Tibial nerve (tissue), 4 donors: Measurements from ENCODE around the gene SELENON. TPM values are rescaled to one million over a fixed set of nuclear protein-coding genes. Genes with fewer than 3 reads are reported as not detected.

ENCODE experiments used
- DNase-seq, 2 donors: peaks; one replicate each; pipeline ENCODE4 v3.0.0-alpha.2; 2019; ENCODE audit warnings: low spot score in 2 of 2
- H3K27ac ChIP-seq, 4 donors: fragments of 200-600 bp; sonication (generic) in 3 of 4; one replicate each; pipeline ENCODE4 v1.5.1; 2017 to 2019; ENCODE audit warnings: mild to moderate bottlenecking in 1 of 4
- H3K27me3 ChIP-seq, 2 donors: fragments of 200-600 bp; sonication (generic) in 1 of 2; one replicate each; pipeline versions ENCODE4 v1.5.1 to v1.6.0; 2017 to 2019
- H3K36me3 ChIP-seq, 3 donors: fragments of 200-600 bp; sonication (generic); one replicate each; pipeline ENCODE4 v1.5.1; 2018 to 2019
- H3K4me1 ChIP-seq, 4 donors: fragments of 200-600 bp; sonication (generic) in 3 of 4; one replicate each; pipeline ENCODE4 v1.5.1; 2017 to 2019
- H3K4me3 ChIP-seq, 4 donors: fragments of 200-600 bp; sonication (generic) in 3 of 4; one replicate each; pipeline ENCODE4 v1.5.1; 2017 to 2019; ENCODE audit warnings: mild to moderate bottlenecking in 1 of 4, moderate library complexity in 1 of 4
- H3K9me3 ChIP-seq, 4 donors: fragments of 200-600 bp; sonication (generic) in 3 of 4; one replicate each; pipeline ENCODE4 v1.5.1; 2017 to 2019
- EP300 ChIP-seq, 2 donors: sonication (generic); formaldehyde crosslinking; IDR thresholded peaks; one replicate each; pipeline ENCODE4 v1.6.1; 2017; ENCODE audit warnings: antibody characterized with exemption in 2 of 2, mild to moderate bottlenecking in 1 of 2
- POLR2A ChIP-seq, 2 donors: fragments of 450-650 bp; IDR thresholded peaks; one replicate each; pipeline ENCODE4 v1.6.1; 2017; ENCODE audit warnings: antibody characterized with exemption in 2 of 2, mild to moderate bottlenecking in 2 of 2, moderate library complexity in 2 of 2
- WGBS, 2 donors: methylation state at CpG; one replicate each; pipeline ENCODE4 v1.1.5; 2018; 5-methylcytosine and 5-hydroxymethylcytosine counted together
- total RNA-seq, 4 donors: library from RNA; depleted of rRNA; stranded (reverse); fragments of >200 nt; gene quantifications; one replicate each; pipeline ENCODE4 v1.1.0, GENCODE V29; 2016
- TF ChIP-seq, protein P1 (sequence below), 5 experiments: fragments of 200-600 bp in 3 of 5; fragments of 450-650 bp in 2 of 5; sonication (generic) in 3 of 5; IDR thresholded peaks; one replicate each; pipeline ENCODE4 v1.5.1; 2016 to 2019; ENCODE audit warnings: antibody characterized with exemption in 5 of 5, mild to moderate bottlenecking in 3 of 5, moderate library complexity in 2 of 5

The SELENON gene
- total RNA-seq, 4 donors from 2014 or later = 17.6 to 54.0 (median 36.8) TPM

DNA sequence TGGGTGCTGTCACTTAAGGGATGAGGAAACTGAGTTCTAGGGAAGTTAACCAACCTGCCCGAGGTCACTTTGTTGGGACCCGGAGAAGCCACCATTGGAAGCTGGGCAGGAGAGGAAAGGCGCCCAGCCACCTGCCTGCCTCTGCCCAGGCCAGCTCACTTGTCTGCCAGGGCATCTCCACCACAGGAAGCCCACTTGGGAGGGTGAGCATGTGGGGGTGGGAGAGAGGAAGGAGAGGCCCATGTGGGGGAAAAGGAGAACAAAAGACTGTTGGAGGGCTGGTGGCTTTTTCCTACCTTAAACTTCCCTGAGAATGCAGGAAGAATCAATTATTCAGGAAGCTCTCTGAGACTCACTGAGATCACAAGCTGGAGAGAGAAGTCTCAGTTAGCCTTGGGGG lies 43.8 kb upstream of the SELENON start:
- Histone ChIP-seq H3K27me3 (no peaks in the 10 kb centered on the region), H3K9me3 (no peaks in the 10 kb centered on the region), H3K4me3 (no peak overlapping the region), H3K27ac (no peak overlapping the region), H3K4me1 (peaks cover 0 to 9% (median 0%) of the 10 kb centered on the region in 4 donors), H3K36me3 (peaks cover 0 to 49% (median 0%) of the 10 kb centered on the region in 3 donors)
- 78 to 85% methylated on average over 3 of the region's 3 CpGs for WGBS, 2 donors
- TF ChIP-seq, protein P1, sequence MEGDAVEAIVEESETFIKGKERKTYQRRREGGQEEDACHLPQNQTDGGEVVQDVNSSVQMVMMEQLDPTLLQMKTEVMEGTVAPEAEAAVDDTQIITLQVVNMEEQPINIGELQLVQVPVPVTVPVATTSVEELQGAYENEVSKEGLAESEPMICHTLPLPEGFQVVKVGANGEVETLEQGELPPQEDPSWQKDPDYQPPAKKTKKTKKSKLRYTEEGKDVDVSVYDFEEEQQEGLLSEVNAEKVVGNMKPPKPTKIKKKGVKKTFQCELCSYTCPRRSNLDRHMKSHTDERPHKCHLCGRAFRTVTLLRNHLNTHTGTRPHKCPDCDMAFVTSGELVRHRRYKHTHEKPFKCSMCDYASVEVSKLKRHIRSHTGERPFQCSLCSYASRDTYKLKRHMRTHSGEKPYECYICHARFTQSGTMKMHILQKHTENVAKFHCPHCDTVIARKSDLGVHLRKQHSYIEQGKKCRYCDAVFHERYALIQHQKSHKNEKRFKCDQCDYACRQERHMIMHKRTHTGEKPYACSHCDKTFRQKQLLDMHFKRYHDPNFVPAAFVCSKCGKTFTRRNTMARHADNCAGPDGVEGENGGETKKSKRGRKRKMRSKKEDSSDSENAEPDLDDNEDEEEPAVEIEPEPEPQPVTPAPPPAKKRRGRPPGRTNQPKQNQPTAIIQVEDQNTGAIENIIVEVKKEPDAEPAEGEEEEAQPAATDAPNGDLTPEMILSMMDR (IDR thresholded peaks at IDR 0.05) = no peak
- TF ChIP-seq EP300 (IDR thresholded peaks at IDR 0.05) = no peak
- TF ChIP-seq POLR2A (IDR thresholded peaks at IDR 0.05) = no peak
- no peak for DNase-seq

DNA sequence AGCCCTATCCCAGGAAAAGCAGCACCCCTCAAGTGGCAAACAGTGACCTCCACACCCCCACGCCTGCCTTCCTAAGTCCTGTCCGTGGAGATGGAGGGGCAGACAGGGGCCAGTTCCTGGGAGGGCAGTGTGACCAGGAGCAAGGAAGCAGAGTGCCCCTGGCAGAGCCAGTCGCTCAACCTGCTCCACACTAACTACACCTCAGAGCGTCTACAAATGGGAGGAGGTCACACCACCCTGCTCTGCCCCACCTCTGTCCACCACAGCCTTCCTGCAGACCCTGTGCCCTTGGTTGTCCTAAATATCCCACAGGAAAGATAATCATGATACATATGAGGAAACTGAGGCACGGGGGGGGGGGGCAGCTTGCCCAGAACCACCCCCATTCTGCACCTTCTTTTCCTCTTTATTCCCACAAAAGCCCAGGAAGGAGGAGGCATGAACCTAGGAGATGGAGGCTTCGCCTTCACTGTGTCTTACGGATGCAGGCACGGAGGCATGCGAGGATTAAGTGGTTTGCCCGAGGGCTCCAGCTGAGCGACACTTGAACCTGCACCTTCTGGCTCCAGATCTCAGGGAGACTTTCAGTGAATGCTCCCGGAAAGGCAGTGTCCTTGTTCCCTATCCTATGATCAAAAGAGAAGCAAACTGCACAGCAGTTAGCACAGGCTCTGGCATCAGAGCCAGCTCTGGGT lies 42.7 kb upstream of the SELENON start:
- H3K27ac ChIP-seq = no peak overlapping the region
- TF ChIP-seq POLR2A (IDR thresholded peaks at IDR 0.05) = no peak
- no peak for TF ChIP-seq EP300 (IDR thresholded peaks at IDR 0.05)
- TF ChIP-seq, protein P1 (IDR thresholded peaks at IDR 0.05) = no peak
- no peaks in the 10 kb centered on the region for H3K9me3 ChIP-seq
- H3K4me1 ChIP-seq = peaks cover 0 to 9% (median 0%) of the 10 kb centered on the region in 4 donors
- H3K4me3 ChIP-seq = no peak overlapping the region
- no peak for DNase-seq
- WGBS, 2 donors = 79 to 81% methylated on average over 9 to 12 of the region's 12 CpGs
- H3K27me3 ChIP-seq = no peaks in the 10 kb centered on the region
- peaks cover 0 to 43% (median 0%) of the 10 kb centered on the region in 3 donors for H3K36me3 ChIP-seq

DNA sequence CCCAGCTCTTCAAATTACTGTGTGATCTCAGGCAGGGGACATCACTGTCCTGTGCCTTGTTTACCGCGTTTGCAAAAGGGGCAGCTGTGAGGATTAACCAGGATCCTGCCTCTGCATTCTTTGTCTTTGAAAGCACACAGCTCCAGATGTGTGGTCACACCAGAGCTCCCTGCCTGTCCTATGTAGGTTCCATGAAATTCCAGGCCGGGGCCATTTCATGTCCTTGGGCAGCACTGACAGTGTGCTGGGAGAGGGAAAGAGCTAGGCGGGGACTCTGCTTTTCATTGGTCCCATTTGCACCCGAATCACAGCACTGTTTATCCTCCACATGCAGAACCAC lies 42.2 kb upstream of the SELENON start:
- H3K27ac ChIP-seq = no peak overlapping the region
- peaks cover 0 to 9% (median 0%) of the 10 kb centered on the region in 4 donors for H3K4me1 ChIP-seq
- TF ChIP-seq EP300 (IDR thresholded peaks at IDR 0.05) (no peak), POLR2A (IDR thresholded peaks at IDR 0.05) (no peak)
- TF ChIP-seq, protein P1 (IDR thresholded peaks at IDR 0.05) = no peak
- DNase-seq = no peak
- H3K36me3 ChIP-seq = peaks cover 0 to 39% (median 0%) of the 10 kb centered on the region in 3 donors
- WGBS, 2 donors = 45 to 48% methylated on average over 5 of the region's 5 CpGs
- no peaks in the 10 kb centered on the region for H3K27me3 ChIP-seq
- H3K9me3 ChIP-seq = no peaks in the 10 kb centered on the region
- no peak overlapping the region for H3K4me3 ChIP-seq

DNA sequence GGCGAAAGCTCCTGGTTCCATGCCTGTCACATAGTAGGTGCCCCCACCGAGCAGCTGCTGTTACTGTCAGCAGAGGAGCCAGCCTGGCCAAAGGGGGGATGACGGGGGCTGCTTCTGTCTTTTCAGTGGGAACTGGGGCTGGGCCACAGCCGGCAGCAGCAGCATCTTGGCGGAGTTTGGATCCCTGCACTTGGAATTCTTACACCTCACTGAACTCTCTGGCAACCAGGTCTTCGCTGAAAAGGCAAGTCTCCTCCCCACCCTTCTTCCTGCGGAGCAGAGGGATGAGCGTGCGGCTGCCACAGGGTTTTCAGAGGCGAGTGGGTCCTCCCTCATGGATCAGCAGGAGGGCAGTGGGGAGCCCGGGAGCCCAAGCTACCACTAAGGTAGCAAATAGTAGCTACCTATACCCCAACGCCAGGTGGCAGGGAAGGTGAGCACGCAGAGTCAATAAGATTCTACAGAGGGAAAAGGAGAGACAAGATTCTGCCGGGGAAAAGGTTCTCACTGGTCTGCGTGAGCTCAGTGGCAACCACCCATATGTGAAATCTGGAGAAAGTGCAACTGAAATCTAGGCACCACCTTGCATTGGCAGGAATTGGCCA lies 41.4 kb upstream of the SELENON start:
- no peaks in the 10 kb centered on the region for H3K9me3 ChIP-seq
- peaks cover 0 to 8% (median 0%) of the 10 kb centered on the region in 4 donors for H3K4me1 ChIP-seq
- TF ChIP-seq, protein P1 (IDR thresholded peaks at IDR 0.05) = no peak
- no peak overlapping the region for H3K4me3 ChIP-seq
- H3K36me3 ChIP-seq = peaks cover 0 to 33% (median 0%) of the 10 kb centered on the region in 3 donors
- WGBS, 2 donors = 83 to 87% methylated on average over 15 of the region's 15 CpGs
- H3K27ac ChIP-seq = no peak overlapping the region
- no peak for DNase-seq
- no peaks in the 10 kb centered on the region for H3K27me3 ChIP-seq

DNA sequence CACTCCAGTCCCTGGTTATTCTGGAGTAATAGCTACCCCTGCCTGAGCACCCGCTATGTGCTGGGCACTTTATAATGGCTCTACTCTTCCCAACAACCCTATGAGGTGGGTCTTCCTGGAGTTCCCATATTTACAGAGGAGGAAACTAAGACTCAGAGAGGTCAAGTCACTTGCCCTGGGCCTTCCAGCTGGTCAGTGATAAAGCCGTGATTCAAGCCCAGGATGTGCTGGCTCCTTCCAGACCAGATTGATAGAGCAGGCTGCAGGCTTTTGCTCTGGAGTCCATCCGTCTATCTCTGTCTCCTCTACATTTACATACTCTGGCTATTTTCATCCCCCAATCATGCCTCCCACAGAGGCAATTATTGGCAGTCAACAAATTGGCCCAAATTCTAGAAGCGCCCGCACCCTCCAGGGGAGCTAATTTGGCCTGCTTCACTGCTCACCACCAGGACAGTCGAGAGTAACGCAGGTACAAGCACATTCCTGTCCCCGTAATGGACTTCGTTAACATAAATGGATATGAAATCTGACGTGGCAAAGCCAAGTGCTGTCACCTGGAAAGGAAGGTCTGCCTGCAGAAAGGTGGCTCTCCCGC lies 39.8 kb upstream of the SELENON start:
- WGBS, 2 donors = 85% methylated on average over 11 of the region's 11 CpGs

More for the DNA sequence above, 39.8 kb upstream of the SELENON start:
- Histone ChIP-seq H3K9me3 (no peaks in the 10 kb centered on the region), H3K27ac (no peak overlapping the region), H3K4me3 (no peak overlapping the region), H3K27me3 (no peaks in the 10 kb centered on the region), H3K4me1 (peaks cover 0 to 3% (median 0%) of the 10 kb centered on the region in 4 donors), H3K36me3 (peaks cover 0 to 35% (median 0%) of the 10 kb centered on the region in 3 donors)
- TF ChIP-seq EP300 (IDR thresholded peaks at IDR 0.05) (no peak), POLR2A (IDR thresholded peaks at IDR 0.05) (no peak)
- TF ChIP-seq, protein P1 (IDR thresholded peaks at IDR 0.05) = no peak
- DNase-seq = no peak
